Neural cell (in vitro differentiated cells): ENCODE measurements around the gene PSMA7.

Source experiments
- CTCF ChIP-seq: fragments of 450-650 bp; IDR thresholded peaks from 2 replicates; pipeline ENCODE4 v1.5.1; 2014; ENCODE audit warnings: antibody characterized with exemption, mild to moderate bottlenecking, moderate library complexity; ENCODE audit not compliant: poor library complexity, severe bottlenecking
- EP300 ChIP-seq: fragments of 450-650 bp; conservative IDR thresholded peaks from 2 replicates; pipeline ENCODE4 v1.6.1; 2014; ENCODE audit warnings: antibody characterized with exemption, mild to moderate bottlenecking, moderate library complexity; ENCODE audit not compliant: poor library complexity, severe bottlenecking
- EZH2 ChIP-seq: fragments of 200-600, 300-800 bp; shearing (Covaris generic), sonication (generic); IDR thresholded peaks from 2 replicates; pipeline ENCODE4 v1.6.1; 2014; ENCODE audit warnings: antibody characterized with exemption, low read length, borderline replicate concordance, mild to moderate bottlenecking; ENCODE audit not compliant: insufficient read depth, poor library complexity, severe bottlenecking
- MXI1 ChIP-seq: fragments of 450-650 bp; conservative IDR thresholded peaks from 2 replicates; pipeline ENCODE4 v1.6.1; 2014; ENCODE audit warnings: antibody characterized with exemption, mild to moderate bottlenecking; ENCODE audit not compliant: poor library complexity, severe bottlenecking
- POLR2AphosphoS5 ChIP-seq: IDR thresholded peaks from 2 replicates; pipeline ENCODE4 v1.6.1; 2012
- RAD21 ChIP-seq: fragments of 450-650 bp; conservative IDR thresholded peaks from 2 replicates; pipeline ENCODE4 v1.6.1; 2014; ENCODE audit warnings: antibody characterized with exemption, mild to moderate bottlenecking, moderate library complexity
- REST ChIP-seq: IDR thresholded peaks from 2 replicates; pipeline ENCODE4 v1.6.1; 2012; ENCODE audit warnings: borderline replicate concordance
- SMC3 ChIP-seq: fragments of 450-650 bp; conservative IDR thresholded peaks from 2 replicates; pipeline ENCODE4 v1.6.1; 2014; ENCODE audit warnings: antibody characterized with exemption, mild to moderate bottlenecking, moderate library complexity; ENCODE audit not compliant: poor library complexity
- TAF1 ChIP-seq: IDR thresholded peaks from 2 replicates; pipeline ENCODE4 v1.6.1; 2012; ENCODE audit warnings: low read depth

GRCh38 chr20:62165762-62166399 is 22.7 kb upstream of the PSMA7 start:
- no peak for TF ChIP-seq EP300
- TF ChIP-seq MXI1 = no peak
- no peak for TF ChIP-seq CTCF
- TF ChIP-seq SMC3 = no peak
- TF ChIP-seq RAD21 = no peak
- TF ChIP-seq EZH2 = no peak
- TF ChIP-seq POLR2AphosphoS5 = no peak
- TF ChIP-seq TAF1 = no peak
- no peak for TF ChIP-seq REST
